GM21447 (cell line): ENCODE results near the gene USH2A.

Source experiments
- ATAC-seq: cut with Tn5 transposase; IDR thresholded peaks from one replicate; pipeline ENCODE4 v1.9.1; 2021; ENCODE audit not compliant: unreplicated experiment

The USH2A gene

DNA sequence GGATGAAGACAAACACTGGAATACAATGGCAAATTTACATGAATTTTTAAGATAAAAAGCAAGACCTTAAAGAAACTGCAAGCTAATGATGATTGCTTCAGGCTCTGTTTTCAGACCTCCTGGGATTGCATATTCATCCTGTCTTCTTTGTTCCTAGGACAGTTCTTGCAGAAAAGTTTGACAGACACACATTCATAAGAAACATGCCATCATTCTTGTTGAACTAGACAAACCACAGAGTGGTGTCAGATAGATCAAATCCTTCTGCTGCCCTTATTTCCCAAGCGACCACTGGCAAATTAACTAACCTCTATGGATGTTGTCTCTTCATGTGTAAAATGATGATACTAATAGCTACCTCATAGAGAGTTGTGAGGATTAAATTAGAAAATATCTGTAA, 674.8 kb downstream of the USH2A start:
- no peak for ATAC-seq

DNA sequence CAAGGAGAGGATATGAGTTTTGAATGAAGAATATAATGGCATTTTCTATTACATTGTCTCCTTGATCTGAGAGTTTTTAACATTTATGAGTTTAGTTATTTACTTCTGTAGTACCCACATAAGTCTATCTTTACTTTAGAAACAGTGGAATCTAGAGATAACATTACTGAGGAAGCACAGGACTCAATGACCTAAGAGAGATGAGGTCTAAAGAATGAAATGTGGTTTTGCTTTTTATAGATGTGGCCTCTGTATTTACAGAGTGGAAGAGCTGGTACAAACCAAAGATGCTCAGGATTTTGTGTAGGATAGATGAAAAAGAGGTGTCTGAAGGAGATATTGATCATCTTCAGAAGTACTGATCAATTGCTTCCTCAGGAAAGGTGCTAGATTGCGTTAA, 678.8 kb downstream of the USH2A start:
- no peak for ATAC-seq

DNA sequence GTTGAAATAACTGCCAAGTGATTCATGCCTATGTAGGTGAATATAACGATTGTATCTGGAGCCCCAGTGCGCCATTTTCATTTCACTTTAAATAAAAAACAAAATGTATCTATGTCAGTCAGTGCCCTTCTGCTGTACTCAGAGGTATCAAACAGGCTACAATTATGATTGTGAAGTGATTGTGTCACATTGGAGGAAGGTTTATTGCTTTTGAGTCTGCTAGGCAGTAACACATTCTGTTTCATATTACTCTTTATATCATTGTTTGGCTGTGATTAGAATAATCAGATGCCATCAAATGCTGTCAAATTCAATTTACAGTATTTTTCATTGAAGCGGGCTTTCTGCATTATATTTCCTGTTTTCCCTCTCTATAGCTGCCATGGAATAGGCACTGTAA, 684.2 kb downstream of the USH2A start:
- ATAC-seq = no peak

DNA sequence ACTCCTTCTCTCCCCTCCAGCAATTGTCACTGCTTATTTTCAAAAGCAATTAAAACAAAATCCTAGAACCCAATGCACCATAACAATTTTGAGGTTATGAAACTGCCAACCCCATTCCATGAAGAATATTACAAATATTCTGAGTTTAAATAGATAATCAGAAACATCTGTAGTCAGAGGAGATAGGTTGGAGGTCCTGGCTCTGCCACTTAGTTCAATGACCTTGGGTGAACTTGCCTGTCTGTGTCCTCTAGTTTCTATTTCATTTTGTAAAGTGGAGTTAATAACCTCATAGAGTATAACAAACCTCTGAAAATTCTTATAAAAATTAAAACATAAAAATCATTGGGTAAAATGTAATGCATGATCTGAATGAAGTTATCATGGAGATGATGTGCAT, 691.5 kb downstream of the USH2A start:
- no peak for ATAC-seq

DNA sequence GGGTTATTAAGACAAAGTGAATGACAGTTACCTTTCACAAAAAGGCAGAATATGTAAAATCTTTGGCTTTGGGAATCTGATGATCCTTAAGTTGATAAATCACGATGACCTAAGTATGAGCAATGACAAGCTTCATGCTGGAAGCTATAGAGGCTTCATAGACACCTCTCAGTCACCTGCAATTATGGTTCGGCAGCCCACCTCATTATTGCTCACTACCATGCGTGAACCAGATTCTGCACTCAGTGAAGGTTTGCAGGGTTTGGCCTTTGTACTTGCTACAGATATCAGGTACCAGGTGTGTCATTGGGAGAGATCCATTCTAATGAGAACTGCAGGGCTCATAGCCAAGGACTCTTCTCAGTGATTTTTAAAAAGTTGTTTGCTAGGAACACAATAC, 692.6 kb downstream of the USH2A start:
- no peak for ATAC-seq

DNA sequence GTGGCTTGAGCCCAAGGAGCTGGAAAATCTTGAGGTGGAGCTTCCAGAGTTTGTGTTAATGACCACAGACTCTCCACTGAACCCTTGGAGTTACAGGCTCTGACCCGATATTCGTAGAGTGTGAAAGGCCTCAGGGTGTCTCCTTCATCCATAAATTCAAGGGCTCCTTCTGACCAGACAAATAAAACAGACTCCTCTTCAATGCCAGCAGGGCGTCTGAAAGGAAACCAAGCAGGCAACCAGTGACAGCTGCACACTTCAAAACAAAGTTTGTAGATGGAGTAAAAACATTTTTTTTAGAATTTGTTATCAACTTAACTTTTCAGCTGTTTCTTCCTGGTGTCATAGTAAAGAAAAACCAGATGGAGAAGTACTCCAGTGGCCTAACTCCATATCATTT, 695.1 kb downstream of the USH2A start:
- no peak for ATAC-seq

DNA sequence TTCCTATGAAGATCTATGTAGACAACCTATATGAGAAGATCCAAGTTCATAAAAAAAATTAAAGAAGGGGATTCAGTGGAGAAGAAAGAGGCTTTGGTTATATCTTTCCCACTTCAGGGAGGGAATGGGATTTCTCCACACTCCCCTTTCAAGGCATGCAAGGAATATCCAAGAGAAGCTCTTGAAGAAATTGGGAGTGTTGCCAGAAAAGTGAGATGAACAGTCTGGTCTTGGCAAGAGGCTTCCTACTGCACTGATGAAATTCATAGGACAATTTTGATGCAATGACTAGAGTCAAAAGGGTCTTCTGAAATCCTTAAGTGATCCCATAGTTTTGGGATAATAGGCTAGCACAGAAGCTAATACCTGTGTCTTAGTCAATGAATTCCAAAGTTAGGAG, 703.1 kb downstream of the USH2A start:
- no peak for ATAC-seq

DNA sequence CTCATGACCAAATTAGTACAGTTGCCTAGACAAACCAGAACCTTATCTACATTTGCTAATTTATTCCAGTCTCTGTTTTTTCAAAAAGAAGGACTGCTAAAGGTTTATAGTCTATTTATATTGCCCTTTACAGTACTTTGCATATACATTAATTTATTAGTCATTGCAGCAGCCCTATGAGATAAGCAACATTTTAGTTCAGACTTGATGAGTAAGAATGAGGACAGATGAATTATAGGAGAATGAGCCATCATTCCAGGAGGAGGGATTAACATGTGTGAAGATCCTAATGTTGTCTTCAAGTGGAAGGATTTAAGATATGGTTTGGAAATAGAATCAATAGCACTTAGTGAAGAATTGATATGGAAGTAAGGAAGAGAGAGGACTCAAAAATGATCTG, 703.7 kb downstream of the USH2A start:
- no peak for ATAC-seq

DNA sequence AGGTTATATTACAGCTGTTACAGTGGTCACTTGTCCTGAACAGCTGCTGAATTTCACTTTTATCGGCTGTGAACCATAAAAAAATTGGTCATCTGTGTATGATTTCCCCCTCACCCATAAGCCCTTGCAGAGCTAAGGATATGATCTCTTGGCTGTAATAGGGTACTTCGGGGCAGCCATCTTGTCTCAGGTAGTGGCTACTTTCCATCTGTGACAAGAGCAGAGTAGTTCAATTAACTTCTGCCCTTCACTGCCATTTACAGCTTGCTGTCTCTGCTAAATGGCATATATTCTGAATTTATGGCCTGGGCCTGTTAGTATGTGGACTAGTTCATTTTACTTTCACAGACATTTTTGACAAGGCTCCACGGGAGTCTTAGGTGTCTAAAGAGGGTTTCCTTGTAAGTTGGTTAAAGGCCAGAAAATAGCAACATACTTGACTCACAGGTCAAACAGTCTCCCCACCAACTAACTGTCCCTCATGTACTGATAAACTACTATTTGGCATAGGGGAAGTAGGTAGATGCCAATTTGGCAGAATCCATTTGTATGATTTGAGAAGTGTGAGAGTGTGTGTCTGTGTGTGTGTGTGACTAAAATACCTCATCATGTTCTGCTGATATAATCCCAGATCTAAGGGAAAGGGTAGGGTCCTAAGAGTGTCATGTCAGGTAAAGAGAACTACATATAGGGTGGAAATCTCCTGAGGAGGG, 704.5 kb downstream of the USH2A start:
- no peak for ATAC-seq

DNA sequence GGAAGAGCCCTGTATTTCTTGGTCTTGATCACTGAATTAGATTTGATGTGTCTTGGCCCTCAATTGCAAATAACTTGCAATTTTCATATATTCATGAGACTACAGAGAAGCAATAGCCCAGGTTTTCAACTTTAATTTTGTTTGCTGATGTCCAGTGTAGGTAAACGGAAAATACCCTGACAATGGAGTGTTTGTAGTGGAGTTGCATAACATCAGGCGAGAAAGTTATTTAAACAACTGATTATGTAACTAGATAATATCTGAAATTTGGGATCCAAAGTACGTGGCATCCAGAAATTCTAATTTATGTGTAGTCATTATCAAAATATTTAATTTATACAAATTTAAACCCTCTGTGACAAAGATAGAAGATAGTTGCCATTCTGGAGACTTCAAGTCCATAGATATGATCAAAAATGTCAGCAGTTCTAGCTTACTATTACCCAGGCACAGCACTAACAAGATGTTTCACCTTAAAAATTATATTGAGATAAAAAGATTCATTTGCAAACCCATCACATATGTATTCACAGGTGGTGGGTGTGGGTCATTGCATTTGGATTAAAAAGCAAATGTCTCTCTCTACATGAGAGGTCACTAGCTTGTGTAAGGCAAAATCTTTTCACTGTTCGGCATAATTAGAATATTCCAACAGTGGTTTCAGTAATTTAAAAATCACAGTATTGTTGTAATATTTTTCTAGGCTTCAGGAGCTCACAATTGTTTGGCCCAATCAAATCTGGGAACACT, 705.4 kb downstream of the USH2A start:
- ATAC-seq = no peak

DNA sequence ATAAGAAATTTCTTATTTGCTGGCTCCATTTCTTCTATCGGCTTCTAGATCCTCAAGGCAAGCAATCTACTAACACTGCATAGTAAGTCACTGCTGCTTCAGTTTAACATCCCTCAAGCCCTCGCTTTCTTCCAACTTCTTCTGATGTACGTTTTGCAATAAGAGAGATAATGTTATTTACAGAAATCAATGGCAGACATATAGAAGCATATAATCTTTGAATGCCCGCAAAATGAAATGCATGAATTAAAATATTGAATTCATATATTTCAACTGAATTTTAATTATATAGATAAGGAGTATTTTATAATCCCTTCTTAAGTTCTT, 712.4 kb downstream of the USH2A start:
- ATAC-seq = no peak

DNA sequence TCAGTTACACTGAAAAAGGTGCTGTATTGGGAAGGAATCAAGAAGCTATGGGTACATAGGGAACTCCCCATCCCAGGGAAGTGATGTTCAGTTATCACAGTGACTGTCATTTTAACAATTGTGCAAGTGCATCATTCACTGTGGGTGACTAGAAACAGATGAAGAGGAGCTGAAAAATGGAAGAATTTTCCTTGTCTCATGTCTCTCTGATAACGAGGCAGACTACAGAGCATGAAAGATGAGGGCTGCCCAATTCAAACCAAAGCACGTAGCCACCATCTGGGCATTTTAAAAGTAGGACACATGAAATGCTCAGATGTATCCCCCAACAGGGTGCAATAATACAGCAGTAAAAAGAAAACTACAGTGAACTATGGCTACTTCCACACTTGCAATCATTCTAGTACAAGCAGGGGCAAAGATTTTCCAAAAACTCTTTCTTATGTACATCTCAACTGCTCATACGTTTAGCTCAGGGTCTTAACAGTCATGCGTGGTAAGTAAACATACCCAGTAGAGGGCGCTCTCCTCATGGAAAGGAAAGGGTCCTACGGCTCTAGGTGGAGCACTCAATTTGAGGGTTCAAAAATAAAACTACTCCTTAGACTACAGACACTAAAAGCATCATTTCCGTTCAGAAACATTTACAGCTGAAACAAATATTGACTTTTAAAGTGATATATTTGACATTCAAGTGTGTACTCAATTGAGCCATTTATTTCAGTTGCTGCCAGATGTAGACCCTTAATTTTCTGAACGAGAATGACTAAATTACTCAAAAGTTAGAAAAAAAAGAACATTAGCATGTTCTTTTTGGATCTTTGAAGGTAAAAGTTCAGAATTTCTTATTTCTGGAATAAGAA, 713.0 kb downstream of the USH2A start:
- no peak for ATAC-seq

DNA sequence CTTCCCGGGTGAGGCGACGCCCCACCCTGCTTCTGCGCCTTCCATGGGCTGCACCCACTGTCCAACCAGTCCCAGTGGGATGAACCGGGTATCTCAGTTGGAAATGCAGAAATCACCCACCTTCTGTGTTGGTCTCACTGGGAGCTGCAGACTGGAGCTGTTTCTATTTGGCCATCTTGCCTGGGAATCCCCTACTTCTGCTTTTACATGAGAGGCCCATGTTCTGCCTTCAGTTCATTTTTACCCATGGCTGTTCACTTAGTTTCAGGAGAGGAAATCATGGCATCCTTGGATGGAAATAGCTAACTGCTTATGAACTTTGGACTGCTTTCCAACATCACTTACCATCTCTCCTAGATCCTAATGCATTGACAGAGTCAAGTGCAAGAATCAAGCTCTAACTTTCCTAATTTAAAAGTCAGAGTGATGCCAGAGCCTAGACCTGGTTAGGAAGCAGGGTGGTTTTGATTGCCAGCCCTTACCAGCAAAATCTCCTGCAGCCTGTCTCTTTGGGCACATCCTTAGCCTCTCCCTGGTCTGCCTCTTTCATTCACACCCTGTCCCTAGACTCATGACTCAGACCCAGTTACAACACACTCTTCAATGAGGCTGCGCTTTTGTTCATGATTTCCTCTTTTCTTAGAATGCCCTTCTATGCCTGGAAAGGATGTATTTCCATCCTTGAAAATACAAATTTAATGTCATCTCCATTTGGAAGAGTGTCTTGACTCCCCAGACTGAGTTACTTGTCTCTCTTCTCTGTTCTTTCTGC, 719.0 kb downstream of the USH2A start:
- ATAC-seq = no peak

DNA sequence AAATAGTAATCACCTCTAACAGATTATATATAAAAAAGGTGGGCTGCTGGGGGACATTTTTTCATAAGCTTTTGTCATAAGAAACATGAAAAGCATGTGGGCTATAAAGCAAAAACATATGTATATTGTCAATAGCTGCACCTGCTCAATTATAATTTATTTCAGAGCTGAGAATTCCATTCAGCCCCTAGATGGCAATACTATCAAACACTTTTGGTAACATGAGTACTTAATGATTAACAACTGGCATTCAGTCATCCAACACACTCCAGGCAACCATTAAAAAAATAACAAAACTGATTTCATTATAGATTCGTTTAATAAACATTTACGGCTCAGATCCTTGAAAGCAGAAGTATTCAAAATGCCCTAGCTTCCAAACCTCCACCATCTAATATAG, 741.0 kb downstream of the USH2A start:
- ATAC-seq = no peak

DNA sequence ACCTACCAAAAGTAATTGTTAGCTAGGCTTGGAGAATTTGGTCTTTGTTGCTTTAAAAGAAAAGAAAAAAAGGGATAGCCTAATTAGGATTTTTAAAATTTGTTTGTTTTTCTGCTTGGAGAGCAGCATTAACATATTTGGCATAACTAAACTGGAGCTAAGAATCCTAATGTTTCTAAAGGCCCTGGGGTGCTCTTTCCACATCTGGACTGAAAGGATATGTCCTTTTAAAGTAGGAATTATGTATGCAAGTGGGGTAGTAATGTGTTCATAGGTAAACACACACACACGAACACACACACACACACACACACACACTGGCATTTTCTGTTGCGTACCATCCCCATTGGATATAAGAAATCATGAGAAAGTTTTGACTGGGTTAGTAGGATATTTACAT, 742.2 kb downstream of the USH2A start:
- no peak for ATAC-seq

DNA sequence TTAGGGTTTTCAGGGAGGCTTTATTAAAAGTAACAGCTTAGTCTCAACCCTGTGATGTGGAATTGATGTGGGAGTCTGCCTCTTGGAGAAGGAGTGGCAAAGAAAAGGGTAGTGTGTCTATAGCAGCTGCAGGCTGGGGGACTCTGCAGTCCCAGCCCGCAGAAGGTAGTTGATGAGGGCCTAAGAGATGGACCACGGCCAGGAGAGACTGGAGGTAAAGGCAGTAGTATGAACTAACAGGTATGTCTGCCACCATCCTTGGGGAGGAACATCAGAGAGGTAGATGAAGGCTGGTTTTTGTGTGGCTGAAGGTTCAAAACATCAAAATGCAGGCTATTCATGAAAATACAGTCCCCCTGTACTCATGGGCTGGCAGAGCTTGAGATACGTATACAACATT, 744.0 kb downstream of the USH2A start:
- ATAC-seq = no peak

DNA sequence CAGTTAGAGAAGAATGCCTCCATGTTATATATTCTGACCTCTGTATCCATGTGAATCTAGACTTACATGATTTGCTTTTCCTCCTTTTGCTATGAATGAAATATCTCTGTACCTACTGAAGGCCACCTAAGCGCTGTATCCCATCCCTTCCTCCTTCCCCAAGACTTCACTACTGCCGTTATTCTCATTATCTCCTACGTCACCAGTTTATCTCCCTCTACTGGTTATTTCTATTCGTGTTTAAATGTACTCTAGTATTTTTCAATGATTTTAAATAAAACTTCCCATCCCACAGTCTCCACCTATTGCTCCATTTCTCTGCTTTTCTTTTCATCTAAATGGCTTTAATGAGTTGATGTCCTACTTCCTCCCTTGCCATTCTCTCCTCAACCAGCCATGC, 746.1 kb downstream of the USH2A start:
- no peak for ATAC-seq

DNA sequence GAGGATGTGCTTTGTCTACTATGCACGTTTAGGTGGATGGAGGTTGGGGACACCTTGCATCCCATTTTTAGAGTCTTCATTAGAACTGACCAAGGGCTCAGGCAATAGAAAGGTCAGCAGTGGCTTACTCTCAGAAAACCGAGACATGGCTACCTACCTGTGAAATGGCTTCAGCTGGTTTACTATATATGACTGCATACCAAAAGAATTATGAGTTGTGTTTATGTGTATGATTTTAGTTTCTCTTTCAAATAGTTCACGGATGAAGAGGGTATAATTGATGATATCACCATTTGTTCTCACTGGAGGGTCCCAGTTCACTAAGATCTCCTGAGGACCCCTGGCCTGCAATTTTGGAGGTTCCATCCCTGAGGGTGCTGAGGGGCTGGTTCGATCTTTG, 749.3 kb downstream of the USH2A start:
- no peak for ATAC-seq

DNA sequence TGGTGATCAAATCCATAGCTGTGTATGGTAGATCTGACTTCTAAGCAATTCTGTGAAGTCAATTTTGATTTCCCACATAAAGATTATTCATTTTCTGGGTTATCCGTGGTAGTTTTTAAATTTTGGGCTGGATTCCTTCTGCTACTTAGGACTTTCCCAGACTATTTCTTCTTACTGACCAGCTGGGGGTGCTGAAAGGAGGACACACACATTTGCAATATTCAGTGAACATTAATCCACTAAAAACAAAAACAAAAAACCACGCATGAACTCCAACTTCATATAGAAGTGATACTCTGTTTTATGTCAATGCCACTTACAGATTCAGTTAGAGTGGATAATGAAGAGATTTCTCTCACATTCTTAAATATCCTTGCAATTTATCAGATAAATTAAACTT, 750.8 kb downstream of the USH2A start:
- no peak for ATAC-seq

DNA sequence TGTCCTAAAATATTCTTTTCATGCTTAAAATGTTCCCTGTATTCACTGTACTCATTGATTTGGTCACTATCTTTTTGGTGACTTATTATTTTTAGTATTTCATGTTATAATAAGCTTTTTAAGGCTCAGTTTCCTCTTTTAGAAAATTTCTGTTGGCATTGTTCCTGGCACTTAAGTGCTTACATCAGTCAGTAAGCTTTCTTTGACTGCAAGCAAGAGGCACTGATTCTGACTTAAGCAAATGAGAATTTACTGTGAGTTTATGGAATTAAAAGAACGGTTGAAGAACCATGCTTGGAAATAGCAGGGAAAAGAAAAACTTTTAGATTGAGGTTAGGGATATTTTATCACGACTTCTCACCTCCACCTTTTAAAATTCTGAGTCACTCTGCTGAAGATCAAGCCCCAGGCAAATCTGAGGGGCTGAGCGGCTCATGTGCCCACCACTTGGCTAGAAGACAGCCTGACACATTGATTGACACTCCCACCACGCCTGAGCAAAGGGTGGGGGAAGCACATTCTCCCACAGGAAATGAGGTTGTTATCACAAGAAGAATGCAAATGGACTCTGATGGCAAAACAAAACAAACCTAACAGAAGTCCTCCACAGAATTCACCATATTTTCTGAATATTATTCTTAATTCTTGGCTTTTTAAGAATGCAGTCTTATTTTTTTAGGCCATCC, 753.3 kb downstream of the USH2A start:
- no peak for ATAC-seq

DNA sequence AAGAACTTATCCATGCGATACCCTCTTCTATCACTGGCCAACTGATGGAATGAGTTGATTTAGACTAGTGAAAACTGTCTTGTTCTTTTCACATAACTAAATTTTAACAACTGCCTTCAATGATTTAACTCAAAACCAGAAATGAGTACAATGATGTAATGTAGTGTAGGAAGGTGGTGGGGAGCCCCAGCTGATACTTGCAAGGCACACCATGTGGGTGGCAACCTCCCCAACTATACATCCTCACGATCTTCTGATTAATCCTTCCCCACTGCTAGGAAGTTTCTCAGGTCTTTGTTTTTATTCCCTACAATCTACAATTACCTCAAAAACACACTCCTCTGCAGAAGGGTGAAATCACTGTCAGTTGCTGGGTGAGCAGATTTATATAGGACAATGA, 755.5 kb downstream of the USH2A start:
- no peak for ATAC-seq
